Measurements from ENCODE around the gene IQSEC3.
"Not testable (repeated sequence)": the region's sequence is repeated elsewhere in the genome, so short reads cannot be mapped to it uniquely, and the experiment has no call there.

The IQSEC3 gene

GRCh38 chr12:46542-46941 is 20.0 kb upstream of the IQSEC3 start:
- ATAC-seq, H3K4me1 Mint-ChIP-seq, H3K4me3 Mint-ChIP-seq, H3K36me3 Mint-ChIP-seq, H3K9me3 Mint-ChIP-seq, H3K27ac Mint-ChIP-seq: not testable (repeated sequence)
- peaks cover 65% of the 10 kb centered on the region for H3K27me3 Mint-ChIP-seq

GRCh38 chr12:47699-48226 is 18.8 kb upstream of the IQSEC3 start:
- H3K27me3 Mint-ChIP-seq: peaks cover 74% of the 10 kb centered on the region
- H3K4me3 Mint-ChIP-seq: not testable (repeated sequence)

GRCh38 chr12:49149-49548 is 17.4 kb upstream of the IQSEC3 start:
- H3K27ac Mint-ChIP-seq, H3K4me3 Mint-ChIP-seq, H3K4me1 Mint-ChIP-seq, H3K9me3 Mint-ChIP-seq, ATAC-seq, H3K36me3 Mint-ChIP-seq: not testable (repeated sequence)
- H3K27me3 Mint-ChIP-seq: peaks cover 82% of the 10 kb centered on the region

More at GRCh38 chr12:47699-48226, 18.8 kb upstream of the IQSEC3 start:
- not testable (repeated sequence) for H3K9me3 Mint-ChIP-seq, H3K36me3 Mint-ChIP-seq, H3K4me1 Mint-ChIP-seq, H3K27ac Mint-ChIP-seq
- ATAC-seq: peak; percentile 46

- not testable (repeated sequence) for H3K27ac Mint-ChIP-seq, ATAC-seq, H3K4me1 Mint-ChIP-seq, H3K4me3 Mint-ChIP-seq, H3K36me3 Mint-ChIP-seq, H3K9me3 Mint-ChIP-seq
- peaks cover 84% of the 10 kb centered on the region for H3K27me3 Mint-ChIP-seq
These were observed 15.5 kb upstream of the IQSEC3 start for GRCh38 chr12:51087-51486.

GRCh38 chr12:51962-52361 is 14.6 kb upstream of the IQSEC3 start:
- peak; percentile 11 for ATAC-seq
- not testable (repeated sequence) for H3K4me3 Mint-ChIP-seq, H3K27ac Mint-ChIP-seq, H3K4me1 Mint-ChIP-seq, H3K9me3 Mint-ChIP-seq, H3K36me3 Mint-ChIP-seq
- H3K27me3 Mint-ChIP-seq: peaks cover 84% of the 10 kb centered on the region

- H3K4me1 Mint-ChIP-seq, H3K4me3 Mint-ChIP-seq, H3K27ac Mint-ChIP-seq, ATAC-seq, H3K36me3 Mint-ChIP-seq, H3K9me3 Mint-ChIP-seq: not testable (repeated sequence)
- peaks cover 85% of the 10 kb centered on the region for H3K27me3 Mint-ChIP-seq
These were observed 13.4 kb upstream of the IQSEC3 start for GRCh38 chr12:52902-53734.

GRCh38 chr12:53735-54730 is 12.5 kb upstream of the IQSEC3 start:
- H3K27ac Mint-ChIP-seq: no peak overlapping the region
- peaks cover 13% of the 10 kb centered on the region for H3K36me3 Mint-ChIP-seq
- H3K4me1 Mint-ChIP-seq: no peaks in the 10 kb centered on the region
- H3K4me3 Mint-ChIP-seq: no peak overlapping the region
- H3K9me3 Mint-ChIP-seq: peaks cover 15% of the 10 kb centered on the region
- ATAC-seq: no peak
- peaks cover 85% of the 10 kb centered on the region for H3K27me3 Mint-ChIP-seq

GRCh38 chr12:54750-55535 is 11.6 kb upstream of the IQSEC3 start:
- no peak overlapping the region for H3K4me3 Mint-ChIP-seq
- H3K27ac Mint-ChIP-seq: no peak overlapping the region
- H3K36me3 Mint-ChIP-seq: peaks cover 18% of the 10 kb centered on the region
- no peaks in the 10 kb centered on the region for H3K4me1 Mint-ChIP-seq
- peaks cover 86% of the 10 kb centered on the region for H3K27me3 Mint-ChIP-seq
- ATAC-seq: peak; percentile 7
- peaks cover 20% of the 10 kb centered on the region for H3K9me3 Mint-ChIP-seq

GRCh38 chr12:56683-57346 is 9.8 kb upstream of the IQSEC3 start:
- H3K27me3 Mint-ChIP-seq: peaks cover 95% of the 10 kb centered on the region
- peaks cover 18% of the 10 kb centered on the region for H3K36me3 Mint-ChIP-seq
- H3K4me3 Mint-ChIP-seq: no peak overlapping the region
- peak; percentile 24 for ATAC-seq
- H3K27ac Mint-ChIP-seq: no peak overlapping the region
- H3K9me3 Mint-ChIP-seq: peaks cover 32% of the 10 kb centered on the region
- no peaks in the 10 kb centered on the region for H3K4me1 Mint-ChIP-seq

- ATAC-seq: no peak
- Mint-ChIP-seq H3K4me3 (no peak overlapping the region), H3K27ac (no peak overlapping the region), H3K4me1 (no peaks in the 10 kb centered on the region), H3K27me3 (peaks cover 92% of the 10 kb centered on the region), H3K9me3 (peaks cover 34% of the 10 kb centered on the region), H3K36me3 (peaks cover 18% of the 10 kb centered on the region)
These were observed 9.0 kb upstream of the IQSEC3 start for GRCh38 chr12:57539-57938.

GRCh38 chr12:58832-59231 is 7.7 kb upstream of the IQSEC3 start:
- Mint-ChIP-seq H3K36me3 (peaks cover 18% of the 10 kb centered on the region), H3K4me1 (no peaks in the 10 kb centered on the region), H3K27ac (no peak overlapping the region), H3K4me3 (no peak overlapping the region), H3K9me3 (peaks cover 34% of the 10 kb centered on the region), H3K27me3 (peaks cover 83% of the 10 kb centered on the region)
- ATAC-seq: no peak

GRCh38 chr12:61845-62244 is 4.7 kb upstream of the IQSEC3 start:
- Mint-ChIP-seq H3K27me3 (peaks cover 64% of the 10 kb centered on the region), H3K9me3 (peaks cover 34% of the 10 kb centered on the region), H3K36me3 (peaks cover 18% of the 10 kb centered on the region)
- not testable (repeated sequence) for H3K4me3 Mint-ChIP-seq, H3K4me1 Mint-ChIP-seq, ATAC-seq, H3K27ac Mint-ChIP-seq

- not testable (repeated sequence) for H3K4me3 Mint-ChIP-seq, H3K27ac Mint-ChIP-seq
These were observed 990 bp upstream of the IQSEC3 start for GRCh38 chr12:65491-66063.

More at GRCh38 chr12:65491-66063, 990 bp upstream of the IQSEC3 start:
- ATAC-seq, H3K36me3 Mint-ChIP-seq, H3K9me3 Mint-ChIP-seq, H3K4me1 Mint-ChIP-seq: not testable (repeated sequence)
- H3K27me3 Mint-ChIP-seq: peaks cover 43% of the 10 kb centered on the region

All from stimulated activated memory B cell treated with anti-CD40 and anti-IgM and Interleukin-4, amounts not matched to agents 10 μg/mL and 1 μg/mL and 100 μg/mL, for 72 hours (primary cell).